NCI-H2196 (cell line): Measurements from ENCODE around the gene BRME1.
A peak's percentile ranks its signal among the peaks of the same experiment; 100 is the strongest.

Experiments used
- DNase-seq: peaks from one replicate; lab custom pipeline; 2025; ENCODE audit not compliant: unreplicated experiment; lab: John Stamatoyannopoulos, UW

Gene BRME1

DNA sequence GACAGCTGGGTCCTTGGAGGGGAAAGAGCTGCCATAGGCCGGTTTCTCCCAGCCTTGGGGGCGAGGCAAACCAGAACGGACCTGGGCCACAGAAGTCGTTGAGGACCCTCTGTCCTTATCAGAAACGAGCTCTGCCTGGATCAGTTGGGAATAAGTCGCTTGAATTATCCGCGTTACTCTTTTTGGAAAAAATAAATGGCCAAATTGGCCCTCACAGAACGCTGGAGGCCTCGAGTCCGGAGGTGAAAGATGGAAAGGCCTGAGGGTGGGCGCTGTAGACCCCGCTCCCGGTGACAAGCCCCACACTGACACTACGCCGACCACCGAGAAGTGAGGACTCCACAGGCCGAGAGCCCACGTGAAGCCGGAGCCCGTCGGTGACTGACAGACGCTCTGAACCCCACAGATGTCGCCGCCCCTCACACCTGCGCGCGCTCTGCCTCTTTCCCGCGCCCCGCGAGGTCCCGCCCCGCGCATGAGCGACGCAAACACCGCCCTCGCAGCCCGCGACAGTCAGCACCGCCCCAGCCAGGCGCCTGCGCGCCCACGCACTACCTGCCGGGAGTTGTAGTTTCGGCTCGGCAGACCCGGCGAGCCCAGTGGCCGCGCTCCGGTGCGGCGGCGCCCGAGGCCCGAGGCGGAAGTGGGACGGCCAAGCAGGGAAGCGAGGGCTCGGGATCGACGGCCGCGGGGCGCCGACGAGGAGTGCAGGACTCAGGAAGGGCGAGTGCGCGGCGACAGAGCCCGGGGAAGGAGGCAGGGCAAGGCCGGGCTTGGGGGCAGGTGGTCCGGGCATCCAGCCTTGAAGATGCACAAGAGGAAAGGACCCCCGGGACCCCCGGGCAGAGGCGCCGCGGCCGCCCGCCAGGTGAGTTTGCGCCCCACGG is at the start of gene BRME1, which contains the start of gene CC2D1A:
Gene BRME1, minus strand, starts transcription at position 484 of the 887 bp plus-strand sequence. CDS start 1,225 bp downstream, outside the sequence.
Gene CC2D1A, plus strand, starts transcription at position 568 of the 887 bp plus-strand sequence. Its CDS starts 241 bp downstream, at position 809.
- peak; percentile 96 for DNase-seq

DNA sequence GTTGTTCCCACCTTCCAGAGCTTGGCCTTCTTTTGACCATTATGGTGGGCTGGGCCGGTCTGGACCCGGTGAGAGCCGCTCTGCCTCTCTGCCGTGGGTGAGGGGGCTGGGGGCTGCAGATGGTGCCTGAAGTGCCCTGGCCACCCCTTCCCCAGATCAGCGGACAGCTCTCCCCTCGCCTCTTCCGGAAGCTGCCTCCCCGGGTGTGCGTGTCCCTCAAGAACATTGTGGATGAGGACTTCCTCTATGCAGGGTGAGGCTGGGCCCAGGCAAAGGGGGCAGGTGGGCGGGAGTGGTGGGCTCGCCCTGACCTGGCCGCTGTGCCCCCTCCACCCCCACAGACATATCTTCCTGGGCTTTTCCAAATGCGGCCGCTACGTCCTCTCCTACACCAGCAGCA is 48.3 kb upstream of the BRME1 start:
- no peak for DNase-seq

DNA sequence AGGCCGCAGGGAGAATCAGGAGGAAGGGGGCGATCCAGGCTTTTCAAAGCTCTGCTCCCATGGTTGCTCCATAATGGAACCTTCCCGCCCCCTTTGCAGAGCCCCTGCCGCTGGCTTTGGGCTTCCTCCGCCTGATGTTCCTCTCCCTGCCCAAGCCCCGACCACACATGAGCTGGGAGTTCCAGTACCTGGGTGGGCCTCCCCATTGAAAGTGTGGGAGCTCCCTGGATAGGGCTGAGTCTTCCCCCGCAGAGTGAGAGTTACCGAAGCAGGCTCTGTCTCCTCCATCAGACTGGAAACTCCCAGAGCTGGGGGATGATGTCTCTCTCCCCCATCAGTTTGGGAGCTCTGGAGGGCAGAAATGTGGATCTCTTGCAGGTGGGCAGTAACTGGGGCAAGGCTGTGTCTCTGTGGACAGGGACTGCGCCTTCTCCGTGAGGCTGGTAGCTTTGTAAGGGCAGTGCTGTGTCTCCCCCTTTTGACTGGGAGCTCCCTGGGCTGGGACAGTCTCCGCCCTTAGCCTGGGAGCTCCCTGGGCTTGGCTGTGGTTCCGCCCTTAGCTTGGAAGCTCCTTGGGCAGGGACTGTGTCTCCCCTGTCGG is 47.1 kb upstream of the BRME1 start:
- no peak for DNase-seq

DNA sequence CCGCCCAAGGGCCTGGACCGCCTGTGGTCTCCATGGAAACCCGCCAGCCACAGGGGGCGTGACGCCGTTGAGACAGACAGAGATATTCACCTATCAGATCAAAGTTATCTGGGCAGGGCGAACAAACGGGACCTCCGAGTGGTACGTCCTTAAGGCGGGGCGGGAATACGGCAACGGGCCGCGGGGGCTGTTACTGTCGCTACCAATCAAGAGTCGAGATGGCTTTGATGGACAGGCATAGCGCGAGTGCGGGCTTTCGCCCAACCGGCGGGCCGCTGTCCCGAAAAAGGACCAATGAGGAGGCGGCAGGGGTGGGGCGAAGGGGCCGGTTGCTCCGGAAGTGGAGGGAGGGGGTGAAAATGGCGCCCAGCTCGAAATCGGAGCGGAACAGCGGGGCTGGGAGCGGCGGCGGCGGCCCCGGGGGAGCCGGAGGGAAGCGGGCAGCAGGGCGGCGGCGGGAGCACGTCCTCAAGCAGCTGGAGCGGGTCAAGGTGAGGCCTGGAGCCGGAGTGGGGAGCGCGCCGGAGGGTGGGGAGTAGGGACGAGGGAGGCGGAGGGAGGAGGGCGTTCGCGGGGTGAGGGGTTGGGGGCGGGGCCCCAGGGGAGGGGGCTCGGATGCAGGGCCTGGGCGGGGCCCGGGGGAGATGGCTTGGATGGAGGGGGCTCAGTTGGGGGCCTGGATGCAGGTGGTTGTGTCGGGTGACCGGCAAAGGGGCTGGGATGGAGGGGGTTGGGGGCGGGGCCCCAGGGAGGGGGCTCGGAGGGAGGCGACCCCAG is 46.4 kb upstream of the BRME1 start, which contains the start of gene DCAF15:
Gene DCAF15, plus strand, starts transcription at position 356 of the 777 bp plus-strand sequence. Its CDS starts 4 bp downstream, at position 360.
- peak; percentile 99 for DNase-seq

DNA sequence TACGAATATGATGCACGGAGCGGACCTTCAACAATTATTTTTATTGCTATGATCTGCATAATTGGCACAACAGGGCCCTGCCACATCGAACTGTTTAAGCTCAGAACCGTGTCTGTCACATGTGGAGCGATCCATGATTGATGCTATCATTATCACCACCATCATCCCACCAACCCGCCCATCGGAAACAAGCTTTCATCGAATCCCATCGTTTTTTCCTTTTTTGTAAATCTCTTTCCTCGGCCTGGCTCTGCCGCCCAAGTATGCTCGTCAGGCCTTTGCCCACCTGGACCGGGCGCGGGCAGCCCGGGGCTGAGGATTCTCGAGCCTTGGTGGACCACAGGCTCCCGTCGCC is 45.9 kb upstream of the BRME1 start:
- DNase-seq, result no peak

DNA sequence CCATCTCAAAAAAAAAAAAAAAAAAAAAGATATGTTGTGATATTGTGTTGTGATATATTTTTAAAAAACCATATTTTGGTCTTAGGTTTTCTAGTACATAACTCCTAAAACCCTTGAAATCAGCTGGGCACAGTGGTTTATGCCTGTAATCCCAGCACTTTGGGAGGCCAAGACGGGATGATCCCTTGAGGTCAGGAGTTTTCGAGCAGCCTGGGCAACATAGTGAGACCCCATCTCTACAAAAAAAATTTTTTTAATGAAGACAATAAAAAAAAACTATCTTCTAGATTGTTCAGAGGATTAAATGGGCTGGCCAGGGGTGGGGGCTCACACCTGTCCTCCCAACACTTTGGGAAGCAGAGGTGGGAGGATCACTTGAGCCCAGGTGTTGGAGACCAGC is 45.1 kb upstream of the BRME1 start:
- no peak for DNase-seq

DNA sequence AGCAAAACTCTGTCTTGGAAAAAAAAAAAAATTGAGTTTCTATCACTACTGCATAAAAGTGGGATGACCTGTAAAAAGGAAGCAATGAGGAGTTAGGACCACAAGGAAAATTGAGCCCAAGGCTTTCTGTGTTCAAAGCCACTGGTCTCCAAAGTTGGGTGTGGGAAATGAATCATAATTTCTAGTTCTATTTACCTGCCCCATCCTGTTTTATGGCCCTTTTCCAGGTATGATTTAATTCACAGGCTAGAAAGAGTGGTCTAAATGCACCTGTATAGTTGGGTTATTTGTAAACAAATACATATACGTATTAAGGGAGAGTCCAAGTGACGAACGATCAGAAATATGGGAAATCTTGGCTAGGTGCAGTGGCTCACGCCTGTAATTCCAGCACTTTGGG is 40.5 kb upstream of the BRME1 start:
- DNase-seq, result no peak

DNA sequence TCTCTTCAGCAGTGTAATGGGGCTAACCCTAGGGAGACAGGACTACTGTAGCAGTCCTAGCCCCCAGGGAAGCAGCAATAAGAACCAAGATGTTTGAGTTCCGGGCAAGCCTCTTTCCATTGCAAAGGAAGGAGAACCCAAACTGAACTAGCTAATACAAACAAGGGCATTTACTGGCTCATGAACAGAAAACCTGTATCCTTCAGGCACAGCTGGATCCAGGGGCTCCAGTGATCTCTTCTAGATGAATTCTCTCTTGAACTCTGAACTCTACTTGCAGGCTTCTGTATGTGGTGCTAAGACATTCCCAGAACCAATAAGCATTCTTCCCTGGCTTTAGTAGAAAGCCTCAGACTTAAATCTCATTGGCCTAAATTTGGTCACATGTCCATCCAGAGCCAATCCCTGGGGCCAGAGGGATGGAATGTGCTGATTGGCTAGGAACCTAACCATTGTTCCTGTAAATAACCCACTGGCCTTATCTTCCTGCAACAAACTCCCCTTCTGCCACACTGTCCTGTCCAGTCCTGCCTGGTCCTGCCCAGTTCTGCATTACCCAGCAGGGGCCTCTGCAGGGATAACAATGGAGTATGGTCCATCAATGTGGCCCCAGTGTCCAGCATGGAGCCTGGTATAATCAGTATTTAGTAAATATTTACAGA is 36.2 kb upstream of the BRME1 start:
- no peak for DNase-seq

DNA sequence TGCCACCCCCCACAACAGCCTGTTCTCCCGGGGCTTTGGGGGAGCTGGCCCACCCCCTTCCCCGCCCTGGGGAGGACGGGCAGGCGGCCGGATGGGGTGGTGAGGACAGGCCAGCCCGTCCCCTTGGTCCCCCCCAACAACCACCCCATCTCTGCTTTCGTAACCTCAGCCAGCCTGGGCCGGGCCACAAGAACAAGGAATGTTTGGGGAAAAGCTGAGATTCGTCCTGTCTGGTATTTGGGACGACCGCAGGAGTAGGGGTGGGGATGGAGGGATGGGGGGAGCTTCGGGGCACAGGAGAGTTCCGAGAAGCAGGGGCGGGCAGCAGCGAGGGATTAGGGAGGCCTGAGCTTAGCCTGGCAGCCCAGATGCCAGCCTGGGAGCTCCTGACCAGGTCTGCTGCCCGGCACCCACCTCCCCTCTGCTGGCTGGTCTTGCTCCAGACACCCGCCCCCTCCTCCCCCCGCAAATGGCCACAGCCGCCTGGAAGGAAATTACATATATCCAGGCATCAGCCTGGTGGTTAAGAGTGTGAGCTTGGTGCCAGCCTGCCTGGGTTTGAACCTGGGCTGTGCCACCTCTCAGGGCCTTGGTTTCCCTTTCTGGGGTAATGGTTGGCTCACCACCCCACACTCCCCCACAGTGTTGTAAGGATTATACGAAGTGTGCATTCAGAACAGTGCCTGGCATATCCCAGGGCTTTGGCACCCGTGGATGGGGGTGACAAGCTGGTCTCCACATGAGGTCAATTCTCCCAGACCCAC is 32.6 kb upstream of the BRME1 start, which contains the start of gene PODNL1:
Gene PODNL1, minus strand, starts transcription at position 117 of the 764 bp plus-strand sequence. CDS start 236 bp downstream, outside the sequence.
- no peak for DNase-seq

DNA sequence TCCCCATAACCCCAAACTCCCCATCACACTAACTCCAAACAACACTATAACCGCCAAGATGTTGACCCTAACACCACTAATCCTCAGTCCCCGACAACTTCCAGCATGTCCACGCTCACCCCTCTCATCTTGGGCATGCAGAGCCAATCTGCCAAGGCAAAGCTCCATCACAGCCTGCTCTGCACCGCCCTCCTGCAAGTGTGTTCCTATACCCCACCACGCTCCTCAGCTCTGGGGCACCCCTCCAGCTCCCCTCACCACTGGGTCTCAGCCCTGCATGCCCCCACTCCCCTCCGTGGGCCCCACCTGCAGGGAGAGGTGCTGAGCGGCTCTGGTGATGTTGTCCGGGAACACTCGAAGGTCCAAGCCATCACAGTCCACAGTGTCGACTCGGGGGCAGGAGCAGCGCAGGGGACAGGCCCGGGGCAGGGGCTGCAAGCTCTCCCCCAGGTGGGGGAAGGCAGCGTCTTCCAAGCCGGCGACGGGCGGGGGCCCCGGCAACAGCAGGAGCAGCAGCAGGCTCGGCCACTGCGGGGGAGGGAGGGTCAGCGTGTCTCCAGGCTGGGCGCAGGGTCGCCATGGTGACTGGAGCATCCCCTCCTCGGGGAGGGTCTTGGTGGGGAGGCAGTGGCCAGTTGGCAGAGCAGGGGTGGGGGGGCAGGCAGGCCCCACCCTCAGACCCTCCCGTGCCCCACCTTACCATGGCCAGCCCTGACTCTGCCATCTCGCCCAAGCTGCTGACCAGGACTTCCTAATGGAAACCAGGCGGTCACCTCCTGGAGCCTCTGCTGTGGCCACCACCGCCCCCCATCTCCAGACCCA is 31.8 kb upstream of the BRME1 start:
- DNase-seq, result no peak

DNA sequence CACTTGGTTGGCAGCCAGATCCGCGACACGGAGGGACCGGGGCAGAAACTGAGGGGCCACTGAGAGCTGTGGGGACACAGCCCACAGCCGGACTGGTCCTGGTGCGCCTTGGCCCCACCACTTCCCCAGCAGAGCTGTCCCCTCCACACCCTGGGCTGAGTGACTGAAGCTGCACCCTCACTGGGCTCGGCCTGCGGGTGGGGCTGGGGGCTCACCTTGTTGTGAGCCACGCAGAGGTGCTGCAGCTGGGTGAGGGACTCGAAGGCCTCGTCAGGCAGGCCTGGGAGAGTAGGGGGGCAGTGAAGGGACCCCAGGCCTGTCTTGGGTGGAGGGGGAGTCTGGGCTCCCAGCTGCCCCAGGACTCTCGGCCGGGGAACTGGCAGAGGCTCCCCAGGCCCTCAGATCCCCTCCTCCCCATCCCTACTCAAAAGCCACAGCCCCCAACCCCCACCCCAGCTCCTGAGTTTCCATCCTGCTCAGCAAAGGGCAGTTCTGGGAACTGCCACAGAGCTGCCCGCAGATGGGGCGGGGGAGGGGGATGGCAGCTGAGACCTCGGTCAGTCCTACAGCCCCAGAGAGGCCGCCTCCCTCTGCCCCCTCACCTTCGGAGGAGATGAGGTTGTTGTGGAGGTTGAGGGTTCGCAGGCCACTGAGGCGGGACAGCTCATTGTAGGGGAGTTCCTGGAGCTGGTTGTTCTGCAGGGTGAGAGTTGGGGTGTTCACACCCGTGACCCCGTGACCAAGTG is 30.0 kb upstream of the BRME1 start:
- no peak for DNase-seq

DNA sequence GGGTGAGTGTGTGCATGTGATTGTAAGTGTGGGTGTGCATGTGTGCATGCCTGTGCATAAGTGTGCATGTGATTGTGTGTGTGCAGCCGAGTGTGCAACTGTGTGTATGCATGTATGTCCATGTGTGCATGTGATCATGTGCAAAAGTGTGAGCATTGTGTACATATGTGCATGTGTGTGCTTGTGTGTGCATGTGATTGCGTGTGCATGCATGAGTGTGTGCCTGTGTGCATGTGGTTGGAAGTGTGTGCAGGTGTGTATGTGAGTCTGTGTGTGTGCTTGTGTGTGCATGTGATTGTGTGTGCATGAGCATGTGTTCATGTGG is 28.8 kb upstream of the BRME1 start:
- DNase-seq, result no peak

DNA sequence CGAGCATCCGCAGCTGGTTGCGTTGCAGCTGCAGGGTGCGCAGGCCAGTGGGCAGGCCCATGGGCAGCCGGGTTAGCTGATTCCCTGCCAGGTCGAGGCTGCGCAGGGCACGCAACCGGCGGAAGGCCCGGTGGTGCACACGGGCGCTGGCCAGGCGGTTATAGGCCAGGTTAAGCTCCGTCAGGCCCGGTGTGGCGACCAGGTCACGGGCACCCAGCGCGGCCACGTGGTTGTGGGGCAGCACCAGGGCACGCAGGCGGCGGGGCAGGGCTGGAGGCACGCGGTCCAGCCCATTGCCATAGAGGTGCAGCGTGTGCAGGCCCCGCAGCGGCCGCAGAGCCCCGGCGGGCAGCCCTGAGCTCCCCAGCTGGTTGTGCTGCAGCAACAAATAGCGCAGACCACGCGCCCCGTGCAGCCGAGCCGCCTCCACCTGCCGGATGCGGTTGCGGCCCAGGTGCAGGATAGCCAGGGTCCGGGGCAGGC is 27.0 kb upstream of the BRME1 start:
- DNase-seq, result no peak

DNA sequence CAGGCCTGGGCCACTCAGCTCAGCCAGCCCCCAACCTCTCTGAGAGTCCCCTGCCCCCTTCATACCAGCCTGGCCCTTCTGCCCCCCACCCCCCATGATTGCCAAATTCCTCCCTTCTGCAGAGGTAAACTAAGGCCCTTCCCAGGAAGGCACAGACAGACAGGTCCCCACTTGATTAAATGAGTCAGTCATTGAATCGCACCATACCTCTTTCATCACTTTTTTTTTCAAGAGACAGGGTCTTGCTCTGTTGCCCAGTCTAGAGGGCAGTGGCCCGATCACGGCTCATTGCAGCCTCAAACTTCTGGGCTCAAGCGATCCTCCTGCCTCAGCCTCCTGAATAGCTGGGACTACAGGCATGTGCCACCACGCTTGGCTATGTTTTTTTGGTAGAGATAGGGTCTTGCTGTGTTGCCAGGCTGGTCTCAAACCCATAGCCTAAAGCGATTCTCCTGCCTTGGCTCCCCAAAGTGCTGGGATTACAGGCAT is 26.3 kb upstream of the BRME1 start:
- no peak for DNase-seq

DNA sequence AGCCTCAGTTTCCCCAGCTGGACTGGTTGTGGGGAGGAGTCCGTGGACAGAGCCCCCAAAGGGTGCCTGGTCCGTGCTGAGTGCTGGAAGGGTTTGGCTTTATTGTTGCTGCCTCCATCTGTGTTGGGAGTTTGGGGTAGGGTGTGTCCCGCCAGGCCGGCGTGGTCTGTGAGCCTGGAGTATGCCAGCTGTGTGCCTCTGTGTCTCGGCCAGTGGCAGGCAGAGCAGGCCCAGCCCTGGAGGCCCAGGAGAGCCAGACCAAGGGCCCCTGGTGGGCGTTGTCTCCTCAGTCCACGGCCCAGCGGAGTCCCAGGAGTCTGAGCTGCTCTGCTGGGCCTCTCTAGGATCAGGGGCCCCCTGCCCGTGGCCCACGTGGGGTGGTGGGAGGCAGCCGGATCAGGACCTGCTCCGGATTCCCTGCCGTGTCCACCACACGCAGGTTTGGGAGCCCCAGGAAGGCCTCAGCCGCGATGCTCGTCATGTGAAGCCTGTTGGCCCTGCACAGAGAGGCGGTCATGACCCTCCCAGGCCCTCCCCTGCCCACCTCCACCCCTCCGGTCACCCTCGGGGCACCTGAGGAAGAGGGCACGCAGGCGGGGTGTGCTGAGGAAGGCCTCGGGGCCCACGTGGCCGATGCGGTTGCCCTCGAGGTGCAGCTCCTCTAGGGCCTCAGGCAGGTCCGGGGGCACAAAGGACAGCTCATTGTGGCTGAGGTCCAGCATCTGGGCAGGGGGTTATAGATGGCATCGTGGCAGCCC is 25.7 kb upstream of the BRME1 start:
- DNase-seq, result no peak

DNA sequence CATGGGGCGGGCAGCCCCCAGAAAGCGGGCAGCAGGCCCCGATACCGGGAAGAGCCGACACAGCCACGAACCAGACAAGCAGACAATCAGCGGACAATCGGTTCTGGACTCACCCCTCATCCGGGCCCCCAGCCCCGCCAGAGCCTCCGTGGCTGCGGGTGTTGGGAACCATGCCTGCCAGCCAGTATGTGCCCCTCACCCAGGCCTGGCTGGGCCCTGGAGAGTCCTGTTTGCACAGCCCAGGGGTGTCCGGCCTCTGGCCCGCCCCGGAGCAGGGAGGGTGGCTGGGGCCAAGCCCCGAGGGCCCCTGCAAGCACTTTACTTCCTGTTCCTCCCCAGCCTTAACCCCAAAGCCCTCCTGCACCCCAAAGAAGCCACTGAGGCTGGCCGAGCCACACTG is 24.5 kb upstream of the BRME1 start:
- no peak for DNase-seq

DNA sequence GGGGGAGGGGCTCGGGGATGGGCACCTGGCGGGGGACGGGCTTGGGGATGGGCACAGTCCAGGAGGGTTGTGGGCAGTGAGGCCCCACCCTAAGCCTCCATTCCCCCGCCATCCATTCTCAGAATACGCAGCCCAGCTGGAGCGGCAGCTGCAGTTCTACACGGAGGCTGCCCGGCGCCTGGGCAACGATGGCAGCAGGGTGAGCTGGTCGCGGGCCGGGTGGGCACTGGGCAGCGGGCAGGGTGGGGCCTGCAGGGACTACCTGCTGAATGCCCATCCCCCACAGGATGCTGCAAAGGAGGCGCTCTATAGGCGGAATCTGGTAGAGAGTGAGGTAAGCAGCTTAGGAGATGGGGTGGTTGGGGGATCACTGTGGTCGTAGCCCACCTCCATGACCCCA is 24.0 kb upstream of the BRME1 start:
- DNase-seq, result no peak

DNA sequence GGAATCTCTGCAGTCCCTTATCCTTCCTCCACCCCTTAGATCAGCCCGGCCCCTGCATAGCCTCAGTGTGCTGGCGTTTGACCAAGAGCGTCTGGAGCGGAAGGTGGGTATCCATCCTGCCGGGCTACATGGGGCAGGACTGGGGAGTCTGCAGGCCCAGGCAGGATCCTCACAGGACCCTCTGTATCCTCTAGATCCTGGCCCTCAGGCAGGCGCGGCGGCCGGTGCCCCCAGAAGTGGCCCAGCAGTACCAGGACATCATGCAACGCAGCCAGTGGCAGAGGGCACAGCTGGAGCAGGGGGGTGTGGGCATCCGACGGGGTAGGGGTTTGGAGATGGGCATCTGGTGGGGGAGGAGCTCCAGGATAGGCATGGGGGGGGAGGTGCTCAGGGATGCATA is 23.4 kb upstream of the BRME1 start:
- no peak for DNase-seq
